Stimulated activated CD4-positive, alpha-beta T cell treated with anti-CD3 and anti-CD28 coated beads, Interleukin-15, amount 100 ng/mL, for 1 hour (primary cell): ENCODE measurements around the gene GIMAP8.
"Not testable (repeated sequence)": the region's sequence is repeated elsewhere in the genome, so short reads cannot be mapped to it uniquely, and the experiment has no call there.

Experiments used
- DNase-seq, 2 donors: peaks; one replicate each; pipeline ENCODE4 v3.0.0-alpha.2; 2020; ENCODE audit warnings: low read depth in 1 of 2, low spot score in 1 of 2

The GIMAP8 gene

GRCh38 chr7:150513758-150514157, 63.3 kb downstream of the GIMAP8 start:
- DNase-seq = no peak

GRCh38 chr7:150514748-150515222, 64.4 kb downstream of the GIMAP8 start, which contains the start of gene GIMAP7:
GIMAP7 (plus strand) TSS chr7:150514872; CDS start chr7:150519975, 5,103 bp downstream.
- DNase-seq = peak; percentile 19 to 34

- DNase-seq = no peak
These were observed 65.1 kb downstream of the GIMAP8 start for GRCh38 chr7:150515248-150516147.

- no peak for DNase-seq
These were observed 66.7 kb downstream of the GIMAP8 start for GRCh38 chr7:150516956-150517745.

- DNase-seq = no peak
These were observed 68.9 kb downstream of the GIMAP8 start for GRCh38 chr7:150519310-150519709.

- DNase-seq = no peak
These were observed 69.7 kb downstream of the GIMAP8 start for GRCh38 chr7:150520145-150520544.

- not testable (repeated sequence) for DNase-seq
These were observed 72.5 kb downstream of the GIMAP8 start for GRCh38 chr7:150522931-150523330.

GRCh38 chr7:150524018-150524417, 73.6 kb downstream of the GIMAP8 start:
- no peak for DNase-seq
